NCI-H82 treated with DMSO at 0.1 percent for 48 hours (cell line): Measurements from ENCODE around the gene BLNK.

Experiments used
- DNase-seq: peaks from one replicate; lab custom pipeline; 2025; ENCODE audit not compliant: unreplicated experiment; lab: John Stamatoyannopoulos, UW

Gene BLNK

DNA sequence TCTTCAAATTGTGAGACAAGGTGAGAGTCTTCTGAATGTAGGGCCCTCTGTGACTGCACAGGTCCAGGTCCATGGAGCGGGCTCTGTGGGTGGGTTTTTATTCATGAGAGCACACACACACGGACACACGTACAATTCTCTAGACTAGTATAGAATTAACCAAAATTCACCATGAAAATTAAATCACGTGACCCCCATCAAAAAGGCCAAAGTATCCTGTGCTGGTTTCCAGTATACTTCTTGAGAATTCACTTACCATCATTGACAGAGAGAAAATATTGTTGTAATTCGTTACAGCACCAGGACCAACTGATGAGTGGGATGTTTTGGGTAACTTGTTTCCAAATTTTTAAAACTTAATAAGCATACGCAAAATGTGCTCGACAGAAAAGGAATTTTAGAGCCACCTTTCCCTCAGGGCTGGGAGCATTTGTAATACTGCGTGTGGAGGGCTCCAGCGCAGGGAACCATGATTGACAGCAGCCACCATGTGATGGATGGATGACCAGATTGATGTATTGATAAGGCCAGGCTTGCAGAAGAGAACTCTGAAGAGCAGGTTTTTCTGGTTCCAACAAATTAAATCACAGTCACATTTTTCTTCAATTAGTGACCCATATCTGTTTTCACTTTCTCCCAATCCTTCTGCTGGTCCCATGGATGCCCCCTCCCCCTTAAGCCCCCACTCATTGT lies 18.0 kb upstream of the BLNK start:
- DNase-seq: no peak

DNA sequence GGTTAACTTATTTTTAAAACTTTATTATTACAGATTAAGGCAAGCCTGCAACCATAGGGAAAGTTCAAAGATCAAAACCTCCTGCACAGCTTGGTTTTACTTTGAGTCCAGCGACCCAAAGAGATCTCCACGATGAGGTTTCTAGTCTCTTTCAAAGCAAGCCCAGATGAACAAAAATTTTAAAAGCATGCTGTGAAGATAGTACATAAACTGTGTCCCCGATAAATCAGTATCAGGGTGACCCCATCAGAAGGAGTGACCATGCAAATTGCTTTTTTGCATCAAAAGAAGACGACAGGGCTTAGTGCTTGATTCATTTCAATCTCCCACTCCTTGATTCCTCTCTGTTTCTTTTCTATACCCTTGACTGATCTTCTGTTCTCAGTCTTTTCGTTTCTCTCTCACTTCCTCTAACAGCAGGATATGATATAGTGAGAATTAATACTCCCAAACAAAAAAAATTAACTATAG lies 16.8 kb upstream of the BLNK start:
- DNase-seq: no peak

DNA sequence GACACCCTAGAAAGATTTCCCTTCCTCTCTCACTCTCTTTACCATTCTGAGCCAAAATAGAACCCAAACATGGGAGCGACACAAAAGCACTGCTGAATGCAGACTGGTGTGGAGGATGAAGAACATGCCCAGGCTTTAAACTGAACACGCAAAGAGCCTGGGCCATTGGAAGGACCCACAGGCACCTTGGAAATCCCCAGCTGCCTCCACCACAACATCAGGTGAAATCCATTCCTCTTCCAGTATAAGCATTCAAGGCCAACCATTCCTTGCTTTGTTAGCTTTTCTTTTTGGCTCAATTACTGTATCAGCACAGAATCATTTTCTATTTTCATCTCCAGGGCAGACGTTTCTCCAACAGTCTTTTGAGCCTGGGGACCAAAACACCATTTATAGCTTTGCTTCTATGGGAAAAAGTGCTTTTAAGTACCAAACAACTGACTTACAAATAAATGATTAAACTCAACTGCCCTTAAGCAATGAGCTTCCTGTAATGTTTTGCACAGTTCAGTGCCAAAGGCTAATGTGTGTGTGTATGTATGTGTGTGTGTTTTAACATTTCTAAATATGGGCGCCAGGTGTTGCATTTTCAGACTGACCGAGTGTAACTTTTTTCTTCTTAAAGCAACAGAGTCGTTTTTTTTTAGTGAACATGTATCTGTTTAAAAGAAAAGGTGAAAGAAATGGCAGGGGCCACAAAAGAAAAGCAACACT lies 16.2 kb upstream of the BLNK start:
- DNase-seq: no peak

- no peak for DNase-seq
These were observed 14.0 kb upstream of the BLNK start for GRCh38 chr10:96285331-96285752.

- DNase-seq: no peak
These were observed 12.4 kb upstream of the BLNK start for GRCh38 chr10:96283756-96284155.

GRCh38 chr10:96283351-96283750 lies 12.0 kb upstream of the BLNK start:
- no peak for DNase-seq

DNA sequence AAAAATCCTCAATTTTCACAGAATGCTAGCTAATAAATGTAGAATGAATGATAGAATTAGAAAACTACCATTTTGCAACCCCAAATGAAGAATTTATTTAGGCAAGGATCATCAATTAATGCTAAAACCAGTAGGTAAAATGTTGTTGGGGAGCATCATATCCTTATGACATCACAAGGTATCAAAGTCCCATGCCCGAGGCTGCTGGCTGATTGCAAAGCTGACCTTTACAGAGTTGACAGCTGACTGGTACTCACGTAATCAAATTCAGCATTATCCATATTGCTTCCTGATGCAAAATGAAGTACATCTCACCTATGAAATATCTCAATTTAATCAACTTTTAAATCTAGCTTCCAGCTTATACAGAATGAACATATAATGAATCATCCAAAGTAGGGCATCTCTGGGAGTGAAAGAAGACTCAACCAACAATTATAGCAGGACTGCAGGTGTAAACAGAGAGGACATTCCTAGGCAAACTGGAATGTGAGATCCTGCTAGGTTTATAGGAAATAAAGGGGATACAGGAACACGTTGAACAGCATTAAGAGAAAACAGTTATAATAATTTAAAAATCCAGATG lies 10.2 kb upstream of the BLNK start:
- DNase-seq: no peak

DNA sequence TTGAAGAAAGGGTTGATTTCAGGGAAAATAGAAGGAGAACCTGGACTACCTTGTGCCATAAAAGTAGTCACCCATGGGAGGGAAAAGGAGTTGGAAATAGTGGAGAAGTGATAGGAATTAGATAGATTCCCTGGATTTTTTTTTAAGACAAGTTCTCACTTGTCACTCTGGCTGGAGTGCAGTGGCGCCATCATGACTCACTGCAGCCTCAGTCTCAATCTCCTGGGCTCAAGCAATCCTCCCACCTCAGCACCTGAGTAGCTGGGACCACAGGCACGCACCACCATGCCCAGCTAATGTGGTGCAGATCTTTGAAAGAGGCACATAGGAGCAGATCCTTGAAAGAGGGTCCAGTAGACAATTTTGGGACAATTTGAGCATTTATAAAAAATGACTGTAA lies 9.5 kb upstream of the BLNK start:
- DNase-seq: no peak

DNA sequence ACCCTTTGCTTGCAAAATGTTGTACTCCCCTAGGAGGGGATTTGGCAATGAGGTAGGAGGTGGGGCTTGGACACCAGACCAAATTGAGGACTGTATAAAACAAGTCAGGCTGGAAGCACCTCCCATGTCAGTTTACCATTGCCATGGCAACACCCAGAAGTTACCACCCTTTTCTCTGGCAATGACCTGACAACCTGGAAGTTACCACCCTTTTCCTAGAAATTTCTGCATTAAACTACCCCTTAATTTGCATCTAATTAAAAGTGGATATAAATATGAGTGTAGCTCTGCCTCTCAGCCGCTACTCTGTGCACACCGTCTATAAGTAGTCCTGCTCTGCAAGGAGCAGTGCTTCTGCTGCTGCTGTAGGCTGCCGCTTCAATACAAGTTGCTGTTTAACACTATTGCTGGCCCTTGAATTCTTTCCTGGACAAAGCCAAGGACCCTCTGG lies 7.8 kb upstream of the BLNK start:
- no peak for DNase-seq

GRCh38 chr10:96276831-96277230 lies 5.5 kb upstream of the BLNK start:
- no peak for DNase-seq

DNA sequence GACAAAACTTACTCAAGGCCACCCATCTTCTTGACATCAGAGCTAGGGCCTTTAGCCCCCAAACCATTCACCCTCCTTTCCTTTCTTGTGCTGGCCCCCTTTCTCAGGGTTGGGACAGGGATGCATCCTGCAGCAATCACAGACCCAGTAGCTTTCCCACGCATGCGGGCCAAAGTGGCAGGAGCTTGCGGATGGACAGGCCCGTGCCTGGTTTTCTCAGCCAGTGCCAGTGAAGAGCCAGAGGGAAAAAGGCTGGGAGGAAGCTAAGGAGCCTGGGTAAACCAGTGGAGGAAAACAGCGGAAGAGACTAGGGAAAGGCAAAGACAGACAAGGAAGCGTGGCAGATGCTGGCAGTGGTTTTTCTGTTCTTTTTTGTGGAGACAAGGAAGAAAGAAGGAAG lies 5.1 kb upstream of the BLNK start:
- no peak for DNase-seq

DNA sequence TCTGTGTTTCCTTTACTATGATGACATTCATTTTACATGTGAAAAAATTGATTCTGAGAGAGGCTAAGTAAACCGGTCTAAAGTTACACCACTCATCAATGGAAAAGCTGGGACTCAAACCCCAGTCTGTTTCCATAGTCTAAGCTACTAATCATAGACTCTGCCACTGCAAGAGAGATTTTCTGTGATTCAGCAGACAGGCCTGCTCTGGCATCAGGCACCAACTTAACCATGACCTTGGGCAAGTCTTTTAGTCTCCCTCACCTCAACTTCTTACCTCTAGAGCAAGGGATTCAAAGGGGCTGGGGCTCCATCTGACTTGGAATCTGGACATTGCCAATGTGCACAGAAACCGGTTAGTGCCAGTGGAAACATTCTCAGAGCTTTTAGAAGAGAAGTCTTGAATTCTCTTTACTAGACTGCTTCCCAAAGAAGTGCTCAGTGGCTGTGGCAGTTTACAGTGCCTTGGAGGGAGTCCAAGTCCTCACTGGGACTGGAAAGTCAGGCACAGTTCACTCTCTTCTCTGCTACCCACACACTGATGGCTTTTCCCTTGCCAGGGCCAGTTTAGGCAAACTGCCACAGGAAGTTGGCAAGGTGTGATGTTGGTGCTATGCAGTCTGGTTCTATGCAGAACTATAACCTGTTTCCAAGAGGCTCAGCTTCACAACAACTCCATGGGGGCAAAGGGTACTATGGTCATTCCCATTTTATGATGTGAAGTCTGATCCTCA lies 4.5 kb upstream of the BLNK start:
- no peak for DNase-seq

DNA sequence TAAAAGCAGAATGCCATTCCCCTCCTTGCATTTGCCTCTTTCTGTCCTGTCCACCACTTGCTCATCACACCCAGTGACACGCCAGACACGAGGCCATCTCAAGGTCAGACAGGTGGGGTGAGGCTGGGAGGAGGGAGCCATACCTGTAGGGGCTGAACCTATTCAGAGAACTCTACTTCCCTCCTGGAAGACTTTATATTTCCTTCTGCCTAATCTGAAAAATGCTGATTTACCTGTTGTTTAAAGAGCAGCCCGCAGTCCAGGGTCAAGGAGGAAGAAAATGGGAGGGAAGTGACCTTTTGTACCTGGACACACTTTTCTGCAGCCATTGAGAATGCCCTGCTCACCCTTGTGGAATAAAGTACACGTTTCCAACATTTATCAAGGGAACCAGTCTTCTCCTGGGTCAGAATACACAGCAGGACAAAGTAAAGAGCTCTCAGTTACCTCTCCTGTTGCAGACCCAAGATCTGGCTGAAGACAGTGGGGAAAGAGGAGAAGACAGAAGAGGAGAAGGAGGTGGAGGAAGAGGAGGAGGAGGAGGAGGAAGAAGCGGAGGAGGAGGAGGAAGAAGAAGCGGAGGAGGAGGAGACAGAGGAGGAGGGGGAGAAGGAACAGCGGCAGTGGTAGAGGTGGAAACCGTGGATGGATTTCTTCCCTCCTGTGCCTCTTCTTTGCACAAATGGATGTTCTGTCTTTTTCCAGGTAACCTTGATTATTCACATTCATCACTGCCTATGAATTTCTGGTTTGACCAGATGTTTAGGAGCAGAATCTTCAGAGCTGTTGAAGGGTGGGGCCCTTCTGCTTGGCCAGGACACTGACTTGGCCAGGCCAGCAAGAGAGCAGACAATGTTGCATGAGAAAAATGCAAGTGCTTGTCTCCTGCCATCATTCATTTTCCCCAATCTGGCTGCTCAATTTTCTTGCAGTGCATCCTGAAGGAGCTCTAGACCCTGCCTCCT lies 1.2 kb upstream of the BLNK start:
- no peak for DNase-seq

GRCh38 chr10:96270571-96270970 lies 798 bp downstream of the BLNK start:
- DNase-seq: no peak

- no peak for DNase-seq
These were observed 1.7 kb downstream of the BLNK start for GRCh38 chr10:96269438-96270300.

GRCh38 chr10:96268341-96268909 lies 2.9 kb downstream of the BLNK start:
- no peak for DNase-seq

- DNase-seq: no peak
These were observed 4.1 kb downstream of the BLNK start for GRCh38 chr10:96267234-96267705.

- no peak for DNase-seq
These were observed 5.1 kb downstream of the BLNK start for GRCh38 chr10:96266118-96266770.
